ENCODE results near the gene RXFP4.

GRCh38 chr1:155934936-155935590 lies 6.4 kb upstream of the RXFP4 start:
- no peak; the same call in 1 of the 2 replicates for TF ChIP-seq CTCF (conservative IDR thresholded peaks at IDR 0.05; ENCODE audit: low read length)
- no peak for TF ChIP-seq EZH2phosphoT487 (IDR thresholded peaks at IDR 0.05; ENCODE audit: borderline replicate concordance, low read depth, low read length)

Data from OCI-LY7 (cell line).